Measurements from ENCODE around the gene TECRL.

TECRL gene, protein sequence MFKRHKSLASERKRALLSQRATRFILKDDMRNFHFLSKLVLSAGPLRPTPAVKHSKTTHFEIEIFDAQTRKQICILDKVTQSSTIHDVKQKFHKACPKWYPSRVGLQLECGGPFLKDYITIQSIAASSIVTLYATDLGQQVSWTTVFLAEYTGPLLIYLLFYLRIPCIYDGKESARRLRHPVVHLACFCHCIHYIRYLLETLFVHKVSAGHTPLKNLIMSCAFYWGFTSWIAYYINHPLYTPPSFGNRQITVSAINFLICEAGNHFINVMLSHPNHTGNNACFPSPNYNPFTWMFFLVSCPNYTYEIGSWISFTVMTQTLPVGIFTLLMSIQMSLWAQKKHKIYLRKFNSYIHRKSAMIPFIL

DNA sequence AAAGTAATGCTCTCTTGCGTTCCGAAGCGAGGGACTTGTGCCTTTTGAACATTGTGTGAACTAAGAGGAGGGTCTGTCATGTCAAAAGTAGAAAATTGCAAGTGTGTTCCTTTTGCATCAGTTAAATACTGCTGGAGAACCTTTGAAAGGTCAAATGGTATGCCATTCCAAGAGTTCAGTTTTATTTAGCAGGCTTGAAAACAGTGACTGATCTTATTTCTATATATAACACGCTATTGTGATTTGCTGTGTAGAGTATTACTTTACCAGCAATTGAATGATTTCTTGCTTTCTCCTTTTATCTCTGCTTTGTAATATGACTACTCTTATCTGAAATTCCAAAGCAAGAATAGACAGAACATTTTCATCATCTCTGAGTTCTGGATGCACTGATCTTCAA, at the start of gene TECRL:
Gene TECRL, minus strand, starts transcription at position 151 of the 400 bp plus-strand sequence. Its CDS starts 99 bp downstream, at position 52.
- DNase-seq (ENCODE audit: low read depth in 2 of 2, low spot score in 1 of 2) = no peak

DNA sequence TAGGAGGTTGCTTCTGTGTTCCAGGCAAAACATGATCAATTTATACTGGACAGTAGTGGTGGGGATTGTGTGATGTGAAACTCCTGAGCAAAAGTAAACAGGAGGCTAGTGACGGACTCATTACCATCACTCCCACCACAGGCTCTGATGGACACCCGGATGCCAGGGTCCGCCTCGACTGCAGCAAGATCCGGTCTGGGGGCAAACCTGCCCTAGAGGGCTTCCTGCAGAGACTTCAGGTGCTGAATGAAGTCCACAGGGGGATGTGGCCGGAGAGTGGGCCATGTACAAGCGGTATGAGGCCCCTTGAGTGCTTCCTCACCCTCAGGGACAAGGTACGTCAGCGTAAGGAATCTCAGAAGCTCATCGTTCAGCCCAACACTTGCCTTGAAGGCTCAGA, 23.4 kb upstream of the TECRL start:
- no peak for DNase-seq (ENCODE audit: low read depth in 2 of 2, low spot score in 1 of 2)

DNA sequence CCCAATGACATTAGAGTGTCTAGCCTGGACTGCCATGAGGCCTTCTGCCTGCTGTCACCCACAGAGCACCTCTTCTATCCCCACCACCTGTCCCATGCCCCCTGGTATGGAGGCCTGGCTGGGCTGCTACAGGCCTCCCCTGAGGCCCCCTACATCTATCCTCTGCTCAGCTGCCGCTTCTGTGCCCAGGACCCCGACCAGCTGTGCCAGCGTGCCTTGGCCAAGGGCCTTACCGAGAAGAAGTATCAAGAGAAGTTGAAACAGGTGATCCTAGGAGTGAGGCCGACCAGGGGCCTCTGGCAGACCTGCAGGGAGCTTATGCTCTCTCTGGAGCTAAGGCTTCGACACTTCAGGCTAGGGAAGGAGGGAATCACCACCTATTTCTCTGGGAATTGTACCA, 21.7 kb upstream of the TECRL start:
- no peak for DNase-seq (ENCODE audit: low read depth in 2 of 2, low spot score in 1 of 2)

DNA sequence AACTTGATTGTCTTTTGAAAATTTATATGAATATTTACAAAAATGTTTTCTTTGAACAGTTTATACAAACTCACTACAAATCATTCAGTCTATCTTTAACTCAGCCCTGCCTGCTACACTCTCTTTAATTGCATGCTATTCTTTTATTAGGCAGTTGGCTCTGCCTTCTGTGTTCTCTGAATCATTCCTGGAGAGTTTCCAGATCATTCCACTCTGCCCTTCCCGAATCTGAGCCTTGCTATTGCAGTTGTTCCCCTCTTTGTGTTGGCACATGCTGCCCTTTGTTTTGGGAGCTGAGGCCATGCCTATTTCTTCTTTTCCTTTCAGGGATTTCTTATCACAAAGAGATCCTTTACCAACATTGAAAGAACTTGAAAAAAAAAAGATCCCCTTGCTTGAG, 8.7 kb upstream of the TECRL start:
- DNase-seq (ENCODE audit: low read depth in 2 of 2, low spot score in 1 of 2) = no peak

DNA sequence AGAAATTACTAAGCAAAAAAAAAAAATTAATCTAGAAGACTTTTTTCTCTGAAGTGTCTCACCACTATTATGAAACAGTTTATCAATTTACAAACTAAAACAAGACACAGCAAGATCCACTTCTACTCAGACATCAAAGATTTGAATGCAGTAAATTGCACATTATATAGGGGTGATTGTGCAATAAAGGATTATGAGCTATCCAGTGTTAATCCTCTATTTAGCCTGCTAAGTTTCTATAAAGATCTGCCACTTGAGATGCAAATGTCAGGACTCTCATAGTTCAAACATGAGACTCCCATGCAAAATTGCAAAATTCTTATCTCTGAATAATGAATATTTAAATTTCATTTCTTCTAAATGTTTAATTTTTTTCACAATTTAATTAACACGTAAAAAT, 2.2 kb downstream of the TECRL start:
- DNase-seq (ENCODE audit: low read depth in 2 of 2, low spot score in 1 of 2) = no peak

DNA sequence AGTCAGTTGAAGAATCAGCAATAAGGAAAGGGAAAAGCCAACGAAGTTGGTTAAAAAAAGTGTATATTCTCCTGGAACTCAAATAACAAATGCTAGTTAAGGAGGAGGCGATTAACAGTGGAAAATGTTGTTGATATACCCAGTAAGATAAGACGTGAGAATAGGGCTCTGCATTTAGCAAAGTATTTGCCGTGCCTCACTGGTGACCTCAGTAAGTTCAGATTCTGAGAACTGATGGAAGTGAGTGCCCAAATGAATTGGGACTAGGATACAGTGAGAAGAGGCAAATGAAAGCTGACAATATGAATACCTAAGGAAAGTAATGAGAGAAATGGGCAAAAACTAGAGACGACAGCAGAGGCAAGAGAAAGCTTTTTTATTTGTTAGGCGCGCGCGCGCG, 3.5 kb downstream of the TECRL start:
- no peak for DNase-seq (ENCODE audit: low read depth in 2 of 2, low spot score in 1 of 2)

DNA sequence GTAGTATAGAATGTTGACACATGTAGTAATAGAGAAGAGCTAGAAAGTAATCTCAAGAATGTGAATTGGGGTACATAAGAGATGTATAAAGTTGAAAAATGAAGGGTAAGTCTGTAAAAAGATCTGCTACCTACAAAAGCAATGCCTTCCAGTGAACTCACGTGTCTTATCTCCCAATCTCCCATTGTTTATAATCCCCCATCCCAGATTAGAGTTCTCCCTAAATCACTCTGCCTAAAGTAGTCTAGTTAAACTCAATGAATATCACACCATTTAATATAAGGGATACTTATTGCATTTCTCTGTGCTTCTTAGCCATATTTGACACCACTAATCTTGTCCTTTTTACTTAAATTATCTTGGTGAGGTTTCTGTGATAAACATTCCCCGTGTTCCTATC, 6.6 kb downstream of the TECRL start:
- DNase-seq (ENCODE audit: low read depth in 2 of 2, low spot score in 1 of 2) = no peak

DNA sequence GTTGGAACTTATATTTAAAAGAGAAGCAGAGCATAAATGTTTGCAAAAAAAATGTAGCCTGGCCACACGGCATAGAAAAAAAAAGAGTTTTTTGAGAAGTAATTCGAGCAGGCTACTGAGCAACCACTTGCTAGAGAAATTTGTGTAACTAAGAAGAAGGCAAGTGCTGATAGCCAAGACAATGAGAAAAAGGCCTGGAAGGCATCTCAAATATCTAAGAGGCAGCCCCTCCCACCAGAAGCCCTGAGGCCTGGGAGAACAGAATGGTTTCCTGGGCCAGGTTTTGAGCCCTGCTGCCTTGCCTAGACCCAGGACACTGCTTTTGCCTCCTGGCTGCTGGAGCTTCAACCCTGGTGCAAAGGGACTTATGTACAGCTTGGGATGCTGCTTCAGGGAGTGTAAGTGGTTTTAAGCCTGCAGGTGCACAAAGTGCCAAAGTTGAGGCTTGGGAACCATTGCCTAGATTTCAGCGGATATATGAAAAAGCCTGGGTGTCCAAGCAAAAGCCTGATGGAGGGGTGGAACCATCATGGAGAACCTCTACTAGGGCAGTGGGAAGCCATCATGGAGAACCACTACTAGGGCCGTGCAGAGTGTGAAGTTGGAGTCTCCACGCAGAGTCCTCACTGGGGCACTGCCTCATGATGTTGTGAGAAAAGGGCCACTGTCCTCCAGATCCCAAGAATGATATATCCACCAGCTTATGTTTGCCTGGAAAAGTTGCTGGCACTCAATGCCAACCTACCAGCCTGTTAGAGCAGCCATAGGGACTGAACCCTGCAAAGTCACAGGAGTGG, 9.7 kb downstream of the TECRL start:
- no peak for DNase-seq (ENCODE audit: low read depth in 2 of 2, low spot score in 1 of 2)

DNA sequence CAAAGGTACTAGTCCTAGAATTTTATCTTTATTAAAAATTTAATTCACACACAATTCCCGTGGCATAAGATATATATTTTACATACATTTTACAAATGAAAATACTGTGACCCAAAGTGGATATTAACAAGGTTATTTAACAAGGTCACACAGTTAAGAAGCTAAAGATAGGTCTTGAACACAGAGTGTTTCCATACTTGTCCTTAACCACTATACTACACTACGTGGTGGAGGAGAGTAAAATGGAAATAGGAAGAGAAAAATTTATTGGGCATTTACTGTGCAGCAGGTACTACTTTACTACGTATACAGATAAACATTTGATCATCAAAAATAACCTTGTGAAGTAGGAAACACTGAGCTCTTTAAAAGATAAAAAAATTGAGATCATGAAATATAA, 14.8 kb downstream of the TECRL start:
- DNase-seq (ENCODE audit: low read depth in 2 of 2, low spot score in 1 of 2) = no peak

DNA sequence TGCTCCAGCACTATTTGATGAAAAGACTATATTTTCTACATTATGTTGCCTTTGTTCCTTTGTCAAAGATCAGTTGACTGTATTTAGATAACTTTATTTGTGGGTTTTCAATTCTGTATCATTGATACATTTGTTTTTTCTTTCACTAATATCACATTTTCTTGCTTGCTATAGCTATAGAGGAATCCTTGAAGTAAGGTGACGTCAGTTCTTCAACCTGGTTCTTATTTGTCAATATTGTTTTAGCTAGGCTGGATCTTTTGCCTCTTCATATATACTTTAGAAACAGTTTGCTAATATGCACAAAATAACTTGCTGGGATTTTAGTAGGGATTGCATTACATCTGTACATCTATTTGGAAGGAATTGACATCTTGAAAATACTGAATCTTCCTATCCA, 21.0 kb downstream of the TECRL start:
- no peak for DNase-seq (ENCODE audit: low read depth in 2 of 2, low spot score in 1 of 2)

DNA sequence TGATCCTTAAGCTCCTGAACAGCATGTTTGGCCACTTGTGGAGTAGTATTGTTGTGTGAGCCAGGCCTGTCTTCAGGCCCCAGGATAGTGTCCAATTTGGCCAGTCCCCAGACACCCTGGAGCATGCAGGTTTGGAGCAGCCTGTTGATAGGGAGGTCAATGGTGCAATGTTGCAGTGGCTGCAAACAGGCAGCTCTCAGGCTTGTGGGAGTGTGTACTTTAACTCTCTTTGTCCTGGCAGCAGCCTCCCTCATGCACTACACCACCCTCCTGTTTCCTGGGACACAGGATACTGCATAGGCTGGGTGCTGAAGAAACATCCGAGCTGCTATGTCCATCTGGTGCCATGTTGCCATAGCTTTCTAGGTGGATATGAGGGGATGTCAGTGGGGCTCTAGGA, 24.0 kb downstream of the TECRL start:
- DNase-seq (ENCODE audit: low read depth in 2 of 2, low spot score in 1 of 2) = no peak

DNA sequence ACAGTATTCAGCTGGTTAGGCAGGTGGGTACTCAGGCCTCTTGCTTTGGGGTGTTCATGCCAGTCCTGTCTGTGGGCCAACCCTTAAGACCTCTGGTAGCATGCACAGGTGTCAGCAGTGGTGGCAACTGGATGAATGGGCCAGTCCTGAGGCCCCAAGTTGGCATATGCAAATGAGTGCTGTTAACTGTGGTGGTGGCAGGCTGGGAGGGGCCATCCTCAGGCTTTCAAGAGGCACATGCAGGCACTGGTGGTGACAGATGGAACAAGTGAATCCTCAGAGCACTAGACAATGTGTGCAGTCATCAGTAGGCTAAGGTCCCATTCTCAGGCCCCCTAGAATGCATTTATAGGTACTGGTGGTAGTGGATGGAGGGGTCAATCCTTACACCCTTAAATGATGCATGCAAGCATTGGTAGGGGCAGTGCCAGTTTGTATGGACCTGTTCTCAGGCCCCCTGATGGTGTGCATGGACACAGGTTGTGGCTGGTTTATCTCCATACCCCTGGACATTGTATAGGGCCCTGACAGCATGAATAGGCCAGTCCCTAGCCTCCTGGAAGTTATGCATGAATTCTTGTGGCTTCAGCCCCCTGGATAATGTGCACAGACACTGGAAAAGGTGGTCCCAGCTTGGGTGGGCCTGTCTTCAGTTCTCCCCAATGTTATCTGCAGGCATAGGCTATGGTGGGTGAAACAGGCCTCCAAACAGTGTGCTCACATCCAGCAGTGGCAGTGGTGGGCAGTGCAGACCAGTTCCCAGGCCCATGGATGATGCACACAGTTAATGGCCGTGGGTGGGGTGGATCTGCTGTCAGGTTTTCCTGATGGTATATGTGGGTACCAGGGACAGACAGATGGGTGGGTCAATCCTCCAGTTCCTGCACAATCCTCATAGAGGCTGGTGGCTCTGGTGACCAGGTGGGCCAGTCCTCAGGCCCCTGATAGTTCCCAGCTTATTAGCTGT, 24.7 kb downstream of the TECRL start:
- no peak for DNase-seq (ENCODE audit: low read depth in 2 of 2, low spot score in 1 of 2)

DNA sequence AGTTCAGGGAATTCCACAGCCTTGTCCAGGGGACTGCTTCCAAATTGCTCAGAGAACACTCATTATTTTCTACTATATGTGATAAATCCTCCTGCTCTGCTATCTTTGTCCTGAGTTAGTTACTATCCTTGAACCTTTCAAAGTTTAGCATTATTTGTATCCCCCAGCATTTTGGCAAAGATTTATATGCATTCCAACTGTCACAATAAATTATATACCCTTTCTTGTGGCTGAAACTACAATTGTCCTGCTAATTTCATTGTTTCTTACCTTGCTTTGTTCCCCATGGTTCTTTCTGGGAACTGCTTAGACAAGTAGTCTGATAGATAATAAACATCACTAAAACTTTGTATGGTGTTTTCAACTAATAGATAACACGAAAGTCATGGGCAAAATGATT, 40.5 kb downstream of the TECRL start:
- no peak for DNase-seq (ENCODE audit: low read depth in 2 of 2, low spot score in 1 of 2)

DNA sequence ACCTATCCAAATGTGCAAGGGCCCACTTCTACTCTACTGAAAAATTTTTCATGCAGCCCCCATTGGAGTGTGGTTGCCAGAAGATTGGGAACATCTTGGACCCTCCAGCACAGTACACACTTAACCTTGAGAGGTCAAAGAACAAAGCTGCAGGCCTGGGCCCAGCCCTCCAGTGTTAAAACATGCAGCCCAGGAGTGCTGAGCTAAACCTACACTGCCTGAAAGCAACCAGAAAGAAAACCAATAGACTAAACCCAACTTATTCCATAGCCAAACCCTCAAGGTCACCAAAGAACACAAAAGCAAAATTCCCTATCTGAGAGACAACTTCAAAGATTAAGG, 47.9 kb downstream of the TECRL start:
- no peak for DNase-seq (ENCODE audit: low read depth in 2 of 2, low spot score in 1 of 2)

DNA sequence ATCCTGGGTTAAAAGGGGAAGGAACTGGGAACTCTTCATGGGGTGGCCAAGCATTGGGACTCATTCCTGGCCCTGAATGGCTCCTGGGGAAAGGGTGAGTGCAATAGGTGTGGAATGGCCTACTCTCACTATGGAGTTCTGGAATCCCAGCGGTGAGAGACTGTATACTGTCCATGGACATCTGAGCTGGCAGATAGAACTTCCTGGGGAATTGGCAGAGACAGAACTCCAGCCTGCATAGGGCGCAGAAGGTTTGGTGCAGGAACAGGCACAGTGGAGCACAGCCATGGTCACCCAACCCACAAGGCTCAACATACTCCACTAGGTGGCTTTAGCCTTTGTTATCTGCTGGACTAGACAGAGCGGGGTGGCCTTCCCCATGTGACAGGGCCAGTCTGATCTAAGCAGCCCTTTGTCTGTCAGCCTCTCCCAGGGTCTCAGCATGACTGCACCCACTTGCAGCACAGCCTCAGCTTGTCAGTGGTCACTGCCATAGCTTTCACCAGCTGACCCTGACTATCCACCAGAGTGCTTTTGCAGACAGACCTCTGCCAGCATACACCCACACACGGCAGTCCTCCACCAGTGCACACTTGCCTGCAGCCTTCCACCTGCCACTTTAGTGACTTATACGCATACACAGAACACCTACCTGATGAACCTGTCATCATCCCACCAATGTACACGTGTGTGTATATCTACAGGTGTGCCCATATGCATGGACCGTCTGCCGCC, 48.4 kb downstream of the TECRL start:
- DNase-seq (ENCODE audit: low read depth in 2 of 2, low spot score in 1 of 2) = no peak

DNA sequence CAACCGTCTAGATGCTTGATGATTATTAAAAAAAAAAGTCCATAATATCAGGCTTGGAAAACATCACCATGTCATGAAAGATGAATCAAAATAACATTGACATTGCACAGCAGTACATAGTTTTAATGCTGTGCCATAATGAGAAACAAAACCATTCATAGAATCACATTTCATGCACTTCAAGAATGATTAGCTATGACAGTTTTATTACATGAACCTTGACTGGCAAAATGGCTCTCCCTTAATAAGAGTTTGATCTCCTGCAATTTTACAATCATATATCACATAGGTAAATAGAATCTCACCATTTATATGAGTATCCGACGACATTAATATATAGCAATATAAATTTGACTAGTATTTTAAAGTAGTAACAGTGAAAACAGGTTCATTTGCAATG, 49.8 kb downstream of the TECRL start:
- no peak for DNase-seq (ENCODE audit: low read depth in 2 of 2, low spot score in 1 of 2)

DNA sequence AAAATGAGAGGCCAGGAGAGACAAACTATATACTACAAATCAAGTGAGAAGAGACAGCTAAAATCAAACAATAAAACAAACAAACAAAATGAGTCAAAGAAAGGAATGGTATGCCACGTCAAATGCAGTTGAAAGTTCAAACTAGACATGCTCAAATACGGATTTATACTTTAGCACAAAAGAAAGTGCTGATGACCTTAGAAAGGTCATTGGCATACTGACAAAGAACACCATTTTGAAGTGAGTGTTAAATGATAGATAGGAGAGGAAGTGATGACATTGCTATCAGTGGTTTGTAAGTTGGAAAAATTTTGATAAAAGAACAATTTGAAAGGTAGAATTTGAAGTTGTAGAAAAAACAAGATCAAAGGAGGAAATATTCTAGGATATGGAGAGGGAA, 55.3 kb downstream of the TECRL start:
- DNase-seq (ENCODE audit: low read depth in 2 of 2, low spot score in 1 of 2) = no peak

DNA sequence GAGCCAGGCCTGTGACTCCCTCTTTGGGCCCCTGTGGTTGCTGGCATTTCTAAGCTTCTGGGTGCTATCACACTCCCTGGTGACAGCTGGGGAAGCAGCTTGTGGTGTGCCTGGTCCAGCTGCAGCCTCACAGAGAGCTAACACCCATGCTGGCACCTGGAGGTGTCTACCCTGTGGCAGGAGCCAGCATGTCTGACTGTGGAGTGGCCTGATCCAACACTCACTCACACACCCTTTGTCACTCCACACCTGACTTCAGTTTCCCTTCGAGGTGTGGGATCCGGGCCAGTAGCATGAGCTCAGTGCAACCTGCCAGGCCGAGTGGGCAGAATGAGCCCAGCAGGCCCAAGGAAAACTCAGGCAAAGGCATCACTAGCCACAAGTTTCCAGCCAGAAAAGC, 67.5 kb downstream of the TECRL start:
- no peak for DNase-seq (ENCODE audit: low read depth in 2 of 2, low spot score in 1 of 2)

DNA sequence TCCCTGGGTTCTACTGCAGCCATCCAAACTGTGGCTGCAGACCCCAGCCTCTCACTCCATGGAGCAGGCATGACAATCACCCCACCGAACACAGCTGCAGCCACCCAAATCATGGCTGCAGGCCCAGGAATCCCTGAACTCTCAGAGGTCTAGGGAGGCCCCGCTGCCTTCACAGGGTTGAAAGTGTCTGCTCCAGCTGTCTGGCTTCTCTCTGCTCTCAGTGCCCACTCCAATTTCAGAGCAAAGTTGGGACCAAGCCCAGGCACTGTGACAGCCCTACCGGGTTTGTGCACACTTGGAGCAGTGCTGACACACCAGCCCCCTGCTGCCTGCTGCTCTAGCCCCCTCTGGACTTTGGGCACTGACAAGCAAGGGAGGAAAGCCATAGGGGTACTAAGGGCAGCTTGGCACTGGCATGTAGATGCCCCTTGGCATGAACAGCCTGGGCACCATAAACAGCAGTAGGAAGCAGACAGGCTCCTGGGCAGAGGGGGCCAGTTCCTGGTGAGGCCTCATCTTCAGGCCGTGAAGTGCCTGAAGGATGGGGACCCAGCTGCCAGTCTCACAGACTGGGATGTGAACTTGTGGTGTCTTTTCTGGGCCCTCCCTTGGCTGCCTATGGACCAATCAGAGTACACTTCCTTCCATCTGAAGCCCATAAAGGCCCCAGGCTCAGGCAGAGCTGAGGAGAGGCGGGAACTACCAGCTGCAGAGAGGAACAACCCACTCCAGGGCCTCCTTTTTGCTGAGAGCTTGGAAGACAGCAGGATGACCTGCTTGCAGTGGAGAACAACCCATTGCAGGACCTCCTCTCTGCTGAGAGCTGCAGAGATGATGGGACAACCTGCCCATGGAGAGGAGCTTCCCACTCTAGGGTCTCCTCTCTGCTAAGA, 68.8 kb downstream of the TECRL start:
- DNase-seq (ENCODE audit: low read depth in 2 of 2, low spot score in 1 of 2) = no peak

DNA sequence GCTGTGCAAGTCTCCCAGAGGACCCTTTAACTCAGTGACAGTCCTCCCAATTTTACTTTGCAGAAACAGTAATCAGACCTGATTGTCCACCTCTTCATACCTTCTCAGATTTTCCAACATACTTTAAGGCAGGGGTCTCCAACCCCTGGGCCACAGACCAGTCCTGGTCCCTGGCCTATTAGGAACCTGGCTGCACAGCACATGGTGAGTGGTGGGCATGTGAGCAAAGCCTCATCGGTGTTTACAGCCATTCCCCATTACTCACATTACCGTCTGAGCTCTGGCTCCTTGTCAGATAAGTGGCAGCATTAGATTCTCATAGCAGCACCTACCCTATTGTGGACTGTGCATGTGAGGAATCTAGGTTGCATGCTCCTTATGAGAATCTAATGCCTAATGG, 74.3 kb downstream of the TECRL start:
- DNase-seq (ENCODE audit: low read depth in 2 of 2, low spot score in 1 of 2) = no peak
